Ishikawa (cell line): ENCODE results near the gene REV3L.

Experiments used
- CEBPB ChIP-seq: IDR thresholded peaks from 2 replicates; pipeline ENCODE4 v1.6.1; 2012
- CREB1 ChIP-seq: IDR thresholded peaks from 2 replicates; pipeline ENCODE4 v1.6.1; 2012; ENCODE audit warnings: low read depth
- EGR1 ChIP-seq: IDR thresholded peaks from 2 replicates; pipeline ENCODE4 v1.6.1; 2012
- EP300 ChIP-seq: IDR thresholded peaks from 2 replicates; pipeline ENCODE4 v1.6.1; 2012; ENCODE audit warnings: borderline replicate concordance
- FOXM1 ChIP-seq: IDR thresholded peaks from 2 replicates; pipeline ENCODE4 v1.6.1; 2012; ENCODE audit warnings: low read depth, borderline replicate concordance
- NFIC ChIP-seq: IDR thresholded peaks from 2 replicates; pipeline ENCODE4 v1.6.1; 2012
- RAD21 ChIP-seq: IDR thresholded peaks from 2 replicates; pipeline ENCODE4 v1.6.1; 2012; ENCODE audit warnings: low read depth
- TAF1 ChIP-seq: IDR thresholded peaks from 2 replicates; pipeline ENCODE4 v1.6.1; 2012; ENCODE audit warnings: low read depth, mild to moderate bottlenecking
- TCF12 ChIP-seq: IDR thresholded peaks from 2 replicates; pipeline ENCODE4 v1.6.1; 2012; ENCODE audit warnings: low read depth
- TEAD4 ChIP-seq: IDR thresholded peaks from 2 replicates; pipeline ENCODE4 v1.6.1; 2012
- YY1 ChIP-seq: IDR thresholded peaks from 2 replicates; pipeline ENCODE4 v1.6.1; 2012; ENCODE audit warnings: low read depth
- ZBTB7A ChIP-seq: IDR thresholded peaks from 2 replicates; pipeline ENCODE4 v1.6.1; 2012; ENCODE audit warnings: low read depth
- TF ChIP-seq, protein P1 (sequence below): IDR thresholded peaks from 2 replicates; pipeline ENCODE4 v1.6.1; 2012; ENCODE audit warnings: low read depth, mild to moderate bottlenecking
- TF ChIP-seq, protein P2 (sequence below): IDR thresholded peaks from 2 replicates; pipeline ENCODE4 v1.6.1; 2012
- TF ChIP-seq, protein P3 (sequence below): IDR thresholded peaks from 2 replicates; pipeline ENCODE4 v1.6.1; 2012

Gene REV3L

DNA sequence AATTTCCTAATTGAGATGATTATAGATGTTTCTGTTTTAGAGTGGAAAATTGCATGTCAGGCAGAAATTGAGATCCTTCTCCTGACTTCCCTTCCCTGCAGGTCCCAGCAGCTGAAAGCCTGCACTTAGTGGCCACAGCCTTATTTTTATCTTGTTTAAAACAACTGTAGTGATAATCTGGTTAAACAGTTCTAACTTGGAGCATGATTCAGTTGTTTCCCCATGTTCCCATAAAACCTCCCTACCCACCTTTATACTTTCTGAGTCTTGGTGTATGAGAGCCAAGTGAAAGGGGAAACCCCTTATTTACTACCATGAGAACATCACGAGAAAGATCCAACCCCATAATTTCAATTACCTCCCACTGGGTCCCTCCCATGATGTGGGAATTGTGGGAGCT, 200.5 kb downstream of the REV3L start:
- no peak for TF ChIP-seq EGR1
- TF ChIP-seq EP300: no peak
- TF ChIP-seq, protein P1, sequence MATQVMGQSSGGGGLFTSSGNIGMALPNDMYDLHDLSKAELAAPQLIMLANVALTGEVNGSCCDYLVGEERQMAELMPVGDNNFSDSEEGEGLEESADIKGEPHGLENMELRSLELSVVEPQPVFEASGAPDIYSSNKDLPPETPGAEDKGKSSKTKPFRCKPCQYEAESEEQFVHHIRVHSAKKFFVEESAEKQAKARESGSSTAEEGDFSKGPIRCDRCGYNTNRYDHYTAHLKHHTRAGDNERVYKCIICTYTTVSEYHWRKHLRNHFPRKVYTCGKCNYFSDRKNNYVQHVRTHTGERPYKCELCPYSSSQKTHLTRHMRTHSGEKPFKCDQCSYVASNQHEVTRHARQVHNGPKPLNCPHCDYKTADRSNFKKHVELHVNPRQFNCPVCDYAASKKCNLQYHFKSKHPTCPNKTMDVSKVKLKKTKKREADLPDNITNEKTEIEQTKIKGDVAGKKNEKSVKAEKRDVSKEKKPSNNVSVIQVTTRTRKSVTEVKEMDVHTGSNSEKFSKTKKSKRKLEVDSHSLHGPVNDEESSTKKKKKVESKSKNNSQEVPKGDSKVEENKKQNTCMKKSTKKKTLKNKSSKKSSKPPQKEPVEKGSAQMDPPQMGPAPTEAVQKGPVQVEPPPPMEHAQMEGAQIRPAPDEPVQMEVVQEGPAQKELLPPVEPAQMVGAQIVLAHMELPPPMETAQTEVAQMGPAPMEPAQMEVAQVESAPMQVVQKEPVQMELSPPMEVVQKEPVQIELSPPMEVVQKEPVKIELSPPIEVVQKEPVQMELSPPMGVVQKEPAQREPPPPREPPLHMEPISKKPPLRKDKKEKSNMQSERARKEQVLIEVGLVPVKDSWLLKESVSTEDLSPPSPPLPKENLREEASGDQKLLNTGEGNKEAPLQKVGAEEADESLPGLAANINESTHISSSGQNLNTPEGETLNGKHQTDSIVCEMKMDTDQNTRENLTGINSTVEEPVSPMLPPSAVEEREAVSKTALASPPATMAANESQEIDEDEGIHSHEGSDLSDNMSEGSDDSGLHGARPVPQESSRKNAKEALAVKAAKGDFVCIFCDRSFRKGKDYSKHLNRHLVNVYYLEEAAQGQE: no peak
- TF ChIP-seq TEAD4: no peak
- TF ChIP-seq CEBPB: no peak
- no peak for TF ChIP-seq NFIC
- TF ChIP-seq ZBTB7A: no peak
- TF ChIP-seq, protein P2, sequence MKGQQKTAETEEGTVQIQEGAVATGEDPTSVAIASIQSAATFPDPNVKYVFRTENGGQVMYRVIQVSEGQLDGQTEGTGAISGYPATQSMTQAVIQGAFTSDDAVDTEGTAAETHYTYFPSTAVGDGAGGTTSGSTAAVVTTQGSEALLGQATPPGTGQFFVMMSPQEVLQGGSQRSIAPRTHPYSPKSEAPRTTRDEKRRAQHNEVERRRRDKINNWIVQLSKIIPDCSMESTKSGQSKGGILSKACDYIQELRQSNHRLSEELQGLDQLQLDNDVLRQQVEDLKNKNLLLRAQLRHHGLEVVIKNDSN: no peak
- TF ChIP-seq TCF12: no peak
- TF ChIP-seq FOXM1: no peak
- TF ChIP-seq, protein P3, sequence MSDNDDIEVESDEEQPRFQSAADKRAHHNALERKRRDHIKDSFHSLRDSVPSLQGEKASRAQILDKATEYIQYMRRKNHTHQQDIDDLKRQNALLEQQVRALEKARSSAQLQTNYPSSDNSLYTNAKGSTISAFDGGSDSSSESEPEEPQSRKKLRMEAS: no peak
- no peak for TF ChIP-seq TAF1
- TF ChIP-seq YY1: no peak

DNA sequence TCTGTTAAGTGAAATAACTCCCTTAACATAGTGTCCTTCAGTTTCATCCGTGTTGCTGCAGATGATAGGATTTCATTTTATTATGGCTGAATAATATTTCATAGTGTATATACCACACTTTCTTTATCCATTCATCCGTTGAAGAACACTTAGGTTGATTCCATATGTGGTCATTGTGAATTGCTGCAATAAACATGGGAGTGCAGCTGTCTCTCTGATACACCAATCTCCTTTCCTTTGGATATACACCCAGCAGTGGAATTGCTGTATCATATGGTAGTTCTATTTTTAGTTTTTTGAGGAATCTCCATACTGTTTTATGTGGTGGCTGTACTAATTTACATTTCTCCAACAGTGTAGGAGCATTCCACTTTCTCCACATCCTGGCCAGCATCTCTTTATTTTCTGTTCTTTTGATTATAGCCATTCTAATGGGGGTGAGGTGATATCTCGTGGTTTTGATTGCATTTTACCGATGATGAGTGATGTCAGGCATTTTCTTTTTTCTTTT, 202.5 kb downstream of the REV3L start:
- no peak for TF ChIP-seq TCF12
- TF ChIP-seq, protein P1: no peak
- no peak for TF ChIP-seq EGR1

DNA sequence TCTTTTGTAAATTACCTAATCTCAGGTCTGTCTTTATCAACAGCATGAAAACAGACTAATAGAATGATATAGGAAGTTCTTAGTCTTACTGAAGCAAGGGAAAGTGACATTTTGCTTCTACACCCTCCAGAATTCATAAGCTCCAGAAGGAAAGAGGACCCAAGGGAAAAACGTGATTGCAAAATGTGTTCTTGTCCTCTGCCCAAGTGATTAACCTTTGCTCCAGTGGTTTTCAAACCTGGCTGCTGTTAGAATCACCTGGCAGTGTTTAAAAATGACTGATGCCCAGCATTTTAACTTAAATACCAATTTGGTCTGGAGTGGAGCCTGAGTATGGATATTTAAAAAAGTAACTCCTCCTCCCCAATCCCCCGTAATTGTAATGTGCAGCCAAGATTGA, 204.3 kb downstream of the REV3L start:
- TF ChIP-seq TCF12 (no peak), EP300 (no peak), FOXM1 (no peak), CREB1 (no peak)
- TF ChIP-seq, protein P3: no peak
- TF ChIP-seq, protein P1: no peak

DNA sequence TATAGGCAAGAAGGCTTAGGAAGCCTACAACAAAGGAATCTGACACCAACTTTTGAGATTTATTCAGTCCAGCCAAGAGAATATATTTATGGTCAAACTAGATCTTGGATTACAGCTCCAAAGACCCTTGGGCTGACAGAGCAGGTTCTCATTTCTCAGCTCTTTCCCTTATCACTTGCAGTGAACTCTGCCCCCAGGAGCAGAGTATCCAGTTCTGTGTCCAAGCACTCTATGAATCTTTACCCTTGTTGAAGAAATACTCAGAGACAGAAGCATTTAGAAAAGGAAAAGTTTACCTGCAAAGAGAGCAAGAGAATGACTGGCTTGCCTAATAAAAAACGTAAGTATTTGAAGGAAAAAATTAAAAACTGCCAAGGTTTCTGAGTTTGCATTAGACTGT, 205.2 kb downstream of the REV3L start:
- TF ChIP-seq TCF12 (no peak), CEBPB (no peak), EGR1 (no peak), CREB1 (no peak), YY1 (no peak), TAF1 (no peak), EP300 (no peak), FOXM1 (no peak), ZBTB7A (no peak), NFIC (no peak), RAD21 (no peak), TEAD4 (no peak)
- TF ChIP-seq, protein P1: no peak
- TF ChIP-seq, protein P2: no peak
- TF ChIP-seq, protein P3: no peak
